Activated naive CD4-positive, alpha-beta T cell treated with anti-CD3 and anti-CD28 coated beads for 36 hours (primary cell): ENCODE measurements around the gene MUC2. TPM values are rescaled to one million over a fixed set of nuclear protein-coding genes. Genes with fewer than 3 reads are reported as not detected.
"Not testable (repeated sequence)": the region's sequence is repeated elsewhere in the genome, so short reads cannot be mapped to it uniquely, and the experiment has no call there.

ENCODE experiments used
- CTCF ChIA-PET: fragments of 350-600 bp; sonication (Branson Sonifier 250); formaldehyde crosslinking; loops from one replicate; lab custom pipeline; 2021; ENCODE audit warnings: antibody characterized with exemption; lab: Charles Lee
- DNase-seq: peaks from one replicate; pipeline ENCODE4 v3.0.0-alpha.2; 2020
- H3K27ac Mint-ChIP-seq: one replicate; pipeline ENCODE4 v1.8.0; 2021; ENCODE audit warnings: mild to moderate bottlenecking, mixed read lengths
- H3K27me3 Mint-ChIP-seq: one replicate; pipeline ENCODE4 v1.8.0; 2021; ENCODE audit warnings: low read depth, mixed read lengths
- H3K36me3 Mint-ChIP-seq: one replicate; pipeline ENCODE4 v1.8.0; 2021; ENCODE audit warnings: low read depth, mixed read lengths
- H3K4me1 Mint-ChIP-seq: one replicate; pipeline ENCODE4 v1.8.0; 2021; ENCODE audit warnings: low read depth, mixed read lengths
- H3K4me3 Mint-ChIP-seq: one replicate; pipeline ENCODE4 v1.8.0; 2021; ENCODE audit warnings: mild to moderate bottlenecking, moderate library complexity, mixed read lengths
- H3K9me3 Mint-ChIP-seq: one replicate; pipeline ENCODE4 v1.8.0; 2021; ENCODE audit warnings: mixed read lengths
- intact Hi-C: fragments of 100-400 bp; cut with micrococcal nuclease; formaldehyde crosslinking; loops from one replicate; pipeline ENCODE4 v1.15.1; 2023
- total RNA-seq, 2 experiments: library from RNA; stranded (reverse); gene quantifications; one replicate each; pipeline ENCODE4 v1.2.3, GENCODE V29; 2021

The MUC2 gene
- total RNA-seq, 2 experiments from 2014 or later, result not detected

DNA sequence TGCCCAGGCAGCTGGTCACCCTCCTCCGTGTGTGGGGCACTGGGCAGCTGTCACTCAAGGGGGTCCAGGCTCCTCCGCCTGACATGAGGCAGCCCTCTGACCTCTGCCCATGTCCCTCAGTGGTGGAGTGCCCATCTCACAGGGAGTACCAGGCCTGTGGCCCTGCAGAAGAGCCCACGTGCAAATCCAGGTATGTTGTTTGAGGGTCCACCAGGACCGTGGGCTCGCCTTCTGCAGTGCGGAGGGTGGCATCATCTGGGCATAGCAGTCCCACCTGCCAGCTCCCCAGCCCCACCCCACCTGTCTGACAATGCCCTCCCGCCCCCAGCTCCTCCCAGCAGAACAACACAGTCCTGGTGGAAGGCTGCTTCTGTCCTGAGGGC is 30.5 kb downstream of the MUC2 start:
- Mint-ChIP-seq H3K27ac (no peak overlapping the region), H3K4me3 (no peak overlapping the region), H3K27me3 (no peaks in the 10 kb centered on the region), H3K4me1 (no peaks in the 10 kb centered on the region), H3K36me3 (no peaks in the 10 kb centered on the region), H3K9me3 (no peaks in the 10 kb centered on the region)
- intact Hi-C loops, result no loop called here
- CTCF ChIA-PET, result no interaction called here
- DNase-seq, result no peak

DNA sequence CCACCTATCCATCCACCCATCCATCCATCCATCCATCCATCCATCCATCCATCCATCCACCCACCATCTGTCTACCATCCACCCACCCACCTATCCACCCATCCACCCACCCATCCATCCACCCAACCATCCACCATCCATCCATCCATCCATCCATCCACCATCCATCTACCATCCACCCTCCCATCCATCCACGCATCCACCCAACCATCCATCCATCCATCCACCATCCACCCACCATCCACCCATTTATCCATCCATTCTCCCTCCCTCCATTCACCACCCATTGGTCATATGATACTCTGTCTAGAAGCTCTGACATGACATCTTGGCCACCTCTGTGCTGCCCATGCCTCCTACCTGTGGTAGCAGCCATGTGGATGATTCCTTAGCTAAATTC is 31.7 kb downstream of the MUC2 start:
- Mint-ChIP-seq H3K4me1 (no peaks in the 10 kb centered on the region), H3K9me3 (no peaks in the 10 kb centered on the region), H3K4me3 (no peak overlapping the region), H3K27me3 (no peaks in the 10 kb centered on the region), H3K36me3 (no peaks in the 10 kb centered on the region), H3K27ac (no peak overlapping the region)
- no peak for DNase-seq
- CTCF ChIA-PET, result no interaction called here
- intact Hi-C loops, result no loop called here

DNA sequence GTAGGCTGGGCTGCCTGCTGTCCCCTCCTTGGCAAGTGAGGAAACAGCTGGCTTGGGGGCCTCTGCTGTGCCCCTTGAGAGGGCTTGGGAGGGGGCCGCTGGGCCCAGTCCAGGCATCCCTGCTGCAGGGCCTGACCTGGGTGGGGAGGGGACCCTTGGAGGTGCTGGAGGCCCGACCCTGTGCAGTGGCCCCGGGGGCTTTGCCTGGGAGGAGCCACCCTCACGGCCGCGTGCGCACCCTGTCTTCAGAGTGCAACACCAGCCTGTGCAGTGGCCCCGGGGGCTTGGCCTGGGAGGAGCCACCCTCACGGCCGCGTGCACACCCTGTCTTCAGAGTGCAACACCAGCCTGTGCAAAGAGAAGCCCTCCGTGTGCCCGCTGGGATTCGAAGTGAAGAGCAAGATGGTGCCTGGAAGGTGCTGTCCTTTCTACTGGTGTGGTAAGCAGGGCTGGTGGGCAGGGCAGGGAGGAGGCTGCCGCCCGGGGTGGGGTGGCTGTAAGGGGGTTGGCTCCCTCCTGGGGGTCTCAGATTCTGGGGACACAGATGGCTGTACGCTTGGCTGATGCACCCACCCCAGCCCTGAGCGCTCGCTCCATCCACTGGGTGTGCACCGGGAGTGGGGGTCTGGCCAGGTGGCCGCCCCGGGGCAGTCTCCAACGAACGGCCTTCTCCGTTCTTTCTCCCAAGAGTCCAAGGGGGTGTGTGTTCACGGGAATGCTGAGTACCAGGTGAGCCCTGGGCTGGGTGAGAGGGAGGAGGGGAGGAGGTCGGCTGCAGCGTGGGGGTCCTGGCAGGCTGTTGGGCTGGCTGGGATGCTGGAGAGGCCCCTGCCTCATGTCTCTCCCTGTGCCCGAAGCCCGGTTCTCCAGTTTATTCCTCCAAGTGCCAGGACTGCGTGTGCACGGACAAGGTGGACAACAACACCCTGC is 32.9 kb downstream of the MUC2 start:
- no peaks in the 10 kb centered on the region for H3K9me3 Mint-ChIP-seq
- H3K4me3 Mint-ChIP-seq, result no peak overlapping the region
- no peak for DNase-seq
- CTCF ChIA-PET, result no interaction called here
- no peaks in the 10 kb centered on the region for H3K36me3 Mint-ChIP-seq
- intact Hi-C loops, result no loop called here
- H3K4me1 Mint-ChIP-seq, result no peaks in the 10 kb centered on the region
- no peak overlapping the region for H3K27ac Mint-ChIP-seq
- H3K27me3 Mint-ChIP-seq, result no peaks in the 10 kb centered on the region

DNA sequence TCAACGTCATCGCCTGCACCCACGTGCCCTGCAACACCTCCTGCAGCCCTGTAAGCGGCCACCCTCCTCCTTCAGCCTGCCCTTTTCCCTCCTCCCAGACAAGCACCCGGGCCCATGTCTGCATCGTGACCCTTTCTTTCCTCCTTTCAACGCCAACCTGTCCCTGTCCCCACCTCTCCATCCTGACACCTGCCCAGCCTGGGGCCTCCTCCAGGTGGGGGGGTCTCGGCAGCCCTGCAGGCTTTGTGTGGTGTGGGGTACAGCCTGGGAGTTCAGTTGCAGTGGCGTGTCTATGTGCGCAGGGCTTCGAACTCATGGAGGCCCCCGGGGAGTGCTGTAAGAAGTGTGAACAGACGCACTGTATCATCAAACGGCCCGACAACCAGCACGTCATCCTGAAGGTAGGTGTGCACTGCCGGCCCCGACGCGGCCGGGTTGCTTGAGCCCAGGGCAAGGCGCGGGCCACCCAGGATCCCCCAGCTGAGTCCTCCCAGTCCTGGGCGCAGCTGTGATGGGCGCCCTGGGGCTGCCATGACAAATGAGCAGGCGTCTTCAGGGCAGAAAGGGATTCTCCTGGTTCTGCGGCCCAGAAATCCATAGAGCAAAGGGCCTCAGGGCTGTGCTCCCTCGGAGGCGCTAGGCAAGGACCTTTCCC is 33.7 kb downstream of the MUC2 start:
- H3K9me3 Mint-ChIP-seq, result no peaks in the 10 kb centered on the region
- intact Hi-C loops, result no loop called here
- CTCF ChIA-PET, result no interaction called here
- H3K27ac Mint-ChIP-seq, result no peak overlapping the region
- no peaks in the 10 kb centered on the region for H3K36me3 Mint-ChIP-seq
- H3K4me1 Mint-ChIP-seq, result no peaks in the 10 kb centered on the region
- no peak for DNase-seq
- no peaks in the 10 kb centered on the region for H3K27me3 Mint-ChIP-seq
- no peak overlapping the region for H3K4me3 Mint-ChIP-seq

DNA sequence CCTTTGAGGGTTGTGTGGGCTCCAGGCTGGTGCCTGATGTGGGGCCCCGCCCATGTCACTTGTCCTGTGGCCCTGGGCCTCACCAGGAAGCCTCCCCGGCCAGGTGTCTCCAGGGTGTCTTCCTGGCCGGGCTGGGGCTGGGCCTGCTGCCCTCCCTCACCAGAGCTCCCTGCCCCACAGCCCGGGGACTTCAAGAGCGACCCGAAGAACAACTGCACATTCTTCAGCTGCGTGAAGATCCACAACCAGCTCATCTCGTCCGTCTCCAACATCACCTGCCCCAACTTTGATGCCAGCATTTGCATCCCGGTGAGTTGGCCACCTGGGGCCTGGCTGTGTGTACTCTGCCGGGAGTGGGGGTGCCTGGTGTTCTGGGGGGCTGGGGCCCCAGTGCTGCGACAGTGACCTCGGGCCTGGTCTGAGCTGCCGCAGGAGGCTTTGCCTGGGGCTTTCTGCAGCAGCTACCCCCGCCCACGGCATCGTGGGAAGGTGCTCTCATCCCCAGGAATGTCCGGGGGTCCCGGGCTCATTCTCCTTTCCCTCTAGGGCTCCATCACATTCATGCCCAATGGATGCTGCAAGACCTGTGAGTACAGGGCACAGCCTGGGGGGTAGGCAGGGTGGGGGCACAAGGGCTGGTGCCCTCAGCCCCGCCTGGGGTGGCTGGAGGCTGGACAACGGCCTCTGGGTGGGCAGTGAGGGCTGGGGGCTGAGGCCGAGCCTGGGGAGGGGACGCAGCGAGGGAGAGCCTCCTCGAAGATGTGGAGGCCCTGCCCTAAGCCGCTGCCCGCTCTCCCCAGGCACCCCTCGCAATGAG is 34.6 kb downstream of the MUC2 start:
- DNase-seq, result no peak
- CTCF ChIA-PET, result no interaction called here
- Mint-ChIP-seq H3K4me1 (no peaks in the 10 kb centered on the region), H3K27me3 (no peaks in the 10 kb centered on the region), H3K9me3 (no peaks in the 10 kb centered on the region), H3K4me3 (no peak overlapping the region), H3K36me3 (no peaks in the 10 kb centered on the region), H3K27ac (no peak overlapping the region)
- intact Hi-C loops, result no loop called here

DNA sequence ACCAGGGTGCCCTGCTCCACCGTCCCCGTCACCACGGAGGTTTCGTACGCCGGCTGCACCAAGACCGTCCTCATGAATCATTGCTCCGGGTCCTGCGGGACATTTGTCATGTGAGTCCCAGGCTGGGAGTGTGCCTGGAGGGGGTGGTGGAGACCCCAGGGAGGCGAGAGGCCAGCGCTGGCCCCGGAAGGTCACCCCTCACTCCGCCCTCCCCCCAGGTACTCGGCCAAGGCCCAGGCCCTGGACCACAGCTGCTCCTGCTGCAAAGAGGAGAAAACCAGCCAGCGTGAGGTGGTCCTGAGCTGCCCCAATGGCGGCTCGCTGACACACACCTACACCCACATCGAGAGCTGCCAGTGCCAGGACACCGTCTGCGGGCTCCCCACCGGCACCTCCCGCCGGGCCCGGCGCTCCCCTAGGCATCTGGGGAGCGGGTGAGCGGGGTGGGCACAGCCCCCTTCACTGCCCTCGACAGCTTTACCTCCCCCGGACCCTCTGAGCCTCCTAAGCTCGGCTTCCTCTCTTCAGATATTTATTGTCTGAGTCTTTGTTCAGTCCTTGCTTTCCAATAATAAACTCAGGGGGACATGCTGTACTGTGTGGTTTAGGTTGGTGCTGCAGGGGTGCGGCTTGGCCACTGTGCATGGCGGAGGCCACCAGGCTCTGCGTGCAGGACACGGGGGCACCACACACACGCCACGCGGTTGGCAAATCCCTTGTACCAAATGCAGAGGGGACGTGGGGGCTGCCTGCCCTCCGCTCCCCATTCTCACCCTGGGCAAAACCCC is 35.4 kb downstream of the MUC2 start:
- no peaks in the 10 kb centered on the region for H3K9me3 Mint-ChIP-seq
- no peak overlapping the region for H3K4me3 Mint-ChIP-seq
- no peaks in the 10 kb centered on the region for H3K36me3 Mint-ChIP-seq
- intact Hi-C loops, result loop anchor here (5.0 to 10.0 kb wide), 2 partner anchors 92 to 405 kb away; no protein-coding TSS in a partner anchor
- no peaks in the 10 kb centered on the region for H3K27me3 Mint-ChIP-seq
- H3K27ac Mint-ChIP-seq, result no peak overlapping the region
- CTCF ChIA-PET, result no interaction called here
- H3K4me1 Mint-ChIP-seq, result no peaks in the 10 kb centered on the region
- no peak for DNase-seq

DNA sequence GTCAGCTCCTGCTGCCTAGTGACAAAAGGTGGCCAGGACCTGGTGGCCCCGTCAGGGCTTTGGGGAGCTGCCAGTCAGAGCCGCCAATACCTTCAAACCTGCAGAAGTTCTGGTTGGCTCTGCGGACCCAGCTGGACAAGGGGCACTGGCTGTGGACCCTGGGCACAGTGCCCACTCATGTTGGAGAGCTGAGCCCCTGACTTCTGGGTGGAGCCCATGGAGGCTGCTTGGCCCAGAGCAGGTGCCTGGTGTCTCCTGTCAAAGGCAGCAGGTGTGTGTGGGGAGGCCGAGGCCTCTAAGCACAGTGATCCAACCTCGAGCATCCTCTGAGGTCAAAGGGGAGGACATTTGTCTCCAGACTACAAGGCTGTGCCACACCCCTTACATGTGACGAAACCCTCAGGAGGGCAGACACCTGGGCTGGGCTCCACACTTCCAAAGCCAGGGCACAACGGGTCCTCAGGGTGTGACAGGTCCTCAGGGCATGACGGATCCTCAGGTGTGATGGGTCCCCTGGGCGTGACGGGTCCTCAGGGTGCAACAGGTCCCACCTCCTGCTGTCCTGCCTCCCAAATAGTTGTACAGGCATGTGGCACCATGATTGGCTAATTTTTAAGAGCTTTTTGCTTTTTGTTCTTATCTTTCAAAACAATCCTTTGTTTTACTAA is 37.0 kb downstream of the MUC2 start:
- no peaks in the 10 kb centered on the region for H3K4me1 Mint-ChIP-seq
- H3K9me3 Mint-ChIP-seq, result no peaks in the 10 kb centered on the region
- H3K27ac Mint-ChIP-seq, result no peak overlapping the region
- no peaks in the 10 kb centered on the region for H3K27me3 Mint-ChIP-seq
- DNase-seq, result no peak
- CTCF ChIA-PET, result no interaction called here
- no peak overlapping the region for H3K4me3 Mint-ChIP-seq
- intact Hi-C loops, result loop anchor here (5.0 to 10.0 kb wide), 2 partner anchors 91 to 403 kb away; no protein-coding TSS in a partner anchor
- H3K36me3 Mint-ChIP-seq, result no peaks in the 10 kb centered on the region

DNA sequence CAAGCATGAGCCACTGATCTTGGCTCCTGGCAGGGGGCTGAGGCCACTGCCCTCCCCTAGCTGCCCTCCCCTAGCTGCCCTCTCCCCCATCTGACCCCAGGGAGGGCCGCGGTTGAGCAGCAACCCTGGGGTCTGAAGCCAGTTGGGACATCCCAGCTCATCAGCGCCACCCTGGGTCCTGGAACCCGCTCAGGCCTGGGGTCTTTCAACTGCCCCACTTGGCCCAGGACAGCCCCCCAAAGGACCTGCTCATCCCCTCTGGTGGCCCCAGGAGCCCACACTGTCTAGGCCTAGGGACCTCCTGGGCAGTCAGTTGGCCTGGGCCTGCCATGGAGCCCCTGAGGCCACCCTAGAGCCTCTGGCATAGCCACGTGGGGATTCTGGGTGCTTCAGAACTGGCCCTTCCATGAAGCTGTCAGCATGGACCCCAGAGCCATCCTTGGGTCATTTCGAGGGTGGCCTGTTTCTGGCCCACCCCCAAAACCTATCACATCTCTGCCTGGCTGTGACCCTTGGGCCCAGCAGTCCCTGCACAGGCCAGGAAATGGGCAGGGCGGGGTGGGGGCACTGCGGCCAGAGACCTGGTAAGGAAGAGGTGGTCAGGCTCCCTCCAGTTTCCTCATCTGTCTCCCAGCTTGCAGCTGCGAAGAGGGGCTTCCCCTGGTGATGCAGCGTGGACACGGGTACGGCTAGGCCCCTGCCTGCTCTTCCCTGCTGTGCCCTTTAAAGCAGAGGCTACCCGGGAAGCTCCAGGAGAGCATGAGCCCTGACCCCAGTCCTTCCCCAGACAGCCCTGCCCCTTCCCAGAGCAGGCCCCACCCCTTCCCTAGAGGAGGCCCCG is 37.9 kb downstream of the MUC2 start:
- DNase-seq, result no peak
- no peaks in the 10 kb centered on the region for H3K27me3 Mint-ChIP-seq
- H3K36me3 Mint-ChIP-seq, result no peaks in the 10 kb centered on the region
- intact Hi-C loops, result loop anchor here (5.0 to 10.0 kb wide), 2 partner anchors 90 to 402 kb away; no protein-coding TSS in a partner anchor
- CTCF ChIA-PET, result no interaction called here
- H3K4me1 Mint-ChIP-seq, result no peaks in the 10 kb centered on the region
- H3K27ac Mint-ChIP-seq, result no peak overlapping the region
- no peaks in the 10 kb centered on the region for H3K9me3 Mint-ChIP-seq
- no peak overlapping the region for H3K4me3 Mint-ChIP-seq

DNA sequence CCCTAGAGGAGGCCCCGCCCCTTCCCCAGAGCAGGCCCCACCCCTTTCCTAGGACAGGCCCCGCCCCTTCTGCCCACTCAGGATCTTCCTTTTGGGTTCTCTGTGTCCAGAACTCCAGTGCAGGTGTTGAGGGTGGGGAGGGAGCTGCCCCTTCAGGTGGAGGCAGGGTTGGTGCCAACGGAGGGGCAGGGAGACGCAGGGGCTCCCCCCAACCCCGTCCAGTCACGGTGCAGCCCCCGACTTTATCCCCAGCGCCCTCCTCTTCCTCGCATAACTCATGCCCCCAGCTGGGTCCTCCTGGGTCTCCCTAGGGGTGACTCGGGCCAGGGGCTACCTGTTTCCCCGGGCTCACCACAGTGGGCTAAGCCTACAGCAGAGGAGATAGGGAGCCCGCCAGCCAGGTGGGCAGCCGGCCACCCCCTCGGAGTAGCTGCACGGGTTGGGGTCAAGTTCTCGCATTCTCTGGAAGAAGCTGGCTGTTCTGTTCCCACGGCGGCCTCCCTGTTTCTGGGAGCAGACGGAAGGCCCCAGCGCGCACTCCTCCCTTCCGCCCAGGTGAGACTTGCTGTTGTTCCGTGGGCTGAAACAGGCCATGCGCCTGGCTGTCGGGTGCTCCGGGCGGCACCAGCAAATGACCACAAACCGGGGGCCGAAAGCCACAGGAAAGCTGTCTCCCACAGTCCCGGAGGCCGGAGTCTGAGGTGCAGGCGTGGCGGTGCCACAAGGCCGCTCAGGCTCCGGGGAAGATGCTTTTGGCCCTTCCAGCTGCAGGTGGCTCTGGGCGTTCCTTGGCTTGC is 38.9 kb downstream of the MUC2 start:
- intact Hi-C loops, result loop anchor here (5.0 to 10.0 kb wide), 2 partner anchors 89 to 401 kb away; no protein-coding TSS in a partner anchor

DNA sequence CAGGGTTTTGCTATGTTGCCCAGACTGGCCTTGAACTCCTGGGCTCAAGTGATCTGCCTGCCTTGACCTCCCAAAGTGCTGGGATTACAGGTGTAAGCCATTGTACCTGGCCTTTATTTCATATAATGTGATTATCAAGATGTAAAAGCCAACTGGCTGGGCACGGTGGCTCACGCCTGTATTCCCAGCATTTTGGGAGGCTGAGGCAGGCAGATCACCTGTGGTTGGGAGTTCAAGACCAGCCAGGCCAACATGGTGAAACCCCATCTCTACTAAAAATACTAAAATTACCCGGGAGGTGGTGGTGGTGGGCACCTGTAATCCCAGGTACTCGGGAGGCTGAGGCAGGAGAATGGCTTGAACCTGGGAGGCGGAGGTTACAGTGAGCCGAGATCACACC is 40.6 kb downstream of the MUC2 start:
- intact Hi-C loops, result loop anchor here (10.0 kb wide), 1 partner anchor 400 kb away; no protein-coding TSS in a partner anchor
- H3K4me1 Mint-ChIP-seq, H3K9me3 Mint-ChIP-seq, H3K36me3 Mint-ChIP-seq, CTCF ChIA-PET, H3K27ac Mint-ChIP-seq, H3K4me3 Mint-ChIP-seq, DNase-seq, H3K27me3 Mint-ChIP-seq: not testable (repeated sequence)

More for the DNA sequence above, 38.9 kb downstream of the MUC2 start:
- no peaks in the 10 kb centered on the region for H3K9me3 Mint-ChIP-seq
- no peak overlapping the region for H3K4me3 Mint-ChIP-seq
- no peaks in the 10 kb centered on the region for H3K36me3 Mint-ChIP-seq
- no peak for DNase-seq
- no peaks in the 10 kb centered on the region for H3K4me1 Mint-ChIP-seq
- CTCF ChIA-PET, result interaction anchor here (0.6 to 1.4 kb wide), 3 partner anchors 21 to 462 kb away, joined by 3 to 4 read pairs (median 3); no protein-coding TSS in a partner anchor
- no peaks in the 10 kb centered on the region for H3K27me3 Mint-ChIP-seq
- H3K27ac Mint-ChIP-seq, result no peak overlapping the region
